ENCODE measurements around the gene PLA2G1B.

DNA sequence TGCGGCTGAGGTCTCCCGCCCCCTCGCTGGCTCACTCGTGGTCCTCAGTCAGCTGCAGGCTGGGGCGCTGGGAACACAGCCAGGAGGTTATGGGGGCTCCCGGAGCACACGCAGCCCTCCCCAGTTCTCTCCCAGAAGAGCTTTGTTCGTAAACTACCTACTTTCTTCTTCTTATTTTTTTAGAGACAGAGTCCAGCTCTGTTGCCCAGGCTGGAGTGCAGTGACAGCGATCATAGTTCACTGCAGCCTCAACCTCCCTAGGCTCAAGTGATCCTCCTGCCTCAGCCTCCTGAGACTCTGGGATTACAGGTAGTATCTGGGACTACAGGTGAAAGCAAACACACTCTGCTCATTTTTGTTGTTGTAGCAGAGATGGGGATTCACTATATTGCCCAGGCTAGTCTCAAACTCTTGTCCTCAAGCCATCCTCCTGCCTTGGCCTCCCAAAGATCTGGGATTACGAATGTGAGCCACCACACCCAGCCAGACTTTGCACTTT is 15.5 kb upstream of the PLA2G1B start:
- TF ChIP-seq, protein P1, sequence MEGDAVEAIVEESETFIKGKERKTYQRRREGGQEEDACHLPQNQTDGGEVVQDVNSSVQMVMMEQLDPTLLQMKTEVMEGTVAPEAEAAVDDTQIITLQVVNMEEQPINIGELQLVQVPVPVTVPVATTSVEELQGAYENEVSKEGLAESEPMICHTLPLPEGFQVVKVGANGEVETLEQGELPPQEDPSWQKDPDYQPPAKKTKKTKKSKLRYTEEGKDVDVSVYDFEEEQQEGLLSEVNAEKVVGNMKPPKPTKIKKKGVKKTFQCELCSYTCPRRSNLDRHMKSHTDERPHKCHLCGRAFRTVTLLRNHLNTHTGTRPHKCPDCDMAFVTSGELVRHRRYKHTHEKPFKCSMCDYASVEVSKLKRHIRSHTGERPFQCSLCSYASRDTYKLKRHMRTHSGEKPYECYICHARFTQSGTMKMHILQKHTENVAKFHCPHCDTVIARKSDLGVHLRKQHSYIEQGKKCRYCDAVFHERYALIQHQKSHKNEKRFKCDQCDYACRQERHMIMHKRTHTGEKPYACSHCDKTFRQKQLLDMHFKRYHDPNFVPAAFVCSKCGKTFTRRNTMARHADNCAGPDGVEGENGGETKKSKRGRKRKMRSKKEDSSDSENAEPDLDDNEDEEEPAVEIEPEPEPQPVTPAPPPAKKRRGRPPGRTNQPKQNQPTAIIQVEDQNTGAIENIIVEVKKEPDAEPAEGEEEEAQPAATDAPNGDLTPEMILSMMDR (IDR thresholded peaks at IDR 0.05), result no peak
- TF ChIP-seq POLR2A (IDR thresholded peaks at IDR 0.05), result no peak

All from body of pancreas (tissue), 4 donors.